Measurements from ENCODE around the gene NECTIN4.
"Not testable (repeated sequence)": the region's sequence is repeated elsewhere in the genome, so short reads cannot be mapped to it uniquely, and the experiment has no call there.

Gene NECTIN4

DNA sequence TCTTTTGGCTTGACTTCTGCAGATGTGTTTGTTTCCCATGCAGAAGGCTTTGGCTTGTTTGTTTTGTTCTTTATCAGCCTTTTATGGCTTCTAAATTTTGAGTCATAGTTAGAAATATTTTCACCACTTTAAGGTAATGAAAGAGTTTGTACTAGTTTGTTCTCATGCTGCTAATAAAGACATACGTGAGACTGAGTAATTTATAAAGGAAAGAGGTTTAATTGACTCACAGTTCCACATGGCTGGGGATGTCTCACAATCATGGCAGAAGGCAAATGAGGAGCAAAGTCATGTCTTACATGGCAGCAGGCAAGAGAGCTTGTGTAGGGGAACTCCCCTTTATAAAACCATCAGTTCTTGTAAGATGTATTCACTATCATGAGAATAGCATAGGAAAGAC, 62.4 kb downstream of the NECTIN4 start:
- DNase-seq (ENCODE audit: low read depth in 3 of 3) = not testable (repeated sequence)

DNA sequence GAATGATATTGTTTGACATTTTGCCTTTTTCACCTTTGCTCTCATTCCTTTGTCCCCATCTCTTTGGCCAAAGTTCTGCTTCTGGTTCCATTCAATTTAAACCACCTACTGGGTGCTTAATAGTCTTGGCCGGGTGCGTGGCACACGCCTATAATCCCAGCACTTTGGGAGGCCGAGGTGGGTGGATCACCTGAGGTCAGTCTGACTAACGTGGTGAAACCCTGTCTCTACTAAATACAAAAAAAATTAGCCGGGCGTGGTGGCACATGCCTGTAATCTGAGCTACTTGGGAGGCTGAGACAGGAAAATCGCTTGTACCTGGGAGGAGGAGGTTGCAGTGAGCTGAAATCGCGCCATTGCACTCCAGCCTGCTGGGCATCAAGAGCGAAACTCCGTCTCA, 66.9 kb downstream of the NECTIN4 start:
- not testable (repeated sequence) for DNase-seq (ENCODE audit: low read depth in 3 of 3)

DNA sequence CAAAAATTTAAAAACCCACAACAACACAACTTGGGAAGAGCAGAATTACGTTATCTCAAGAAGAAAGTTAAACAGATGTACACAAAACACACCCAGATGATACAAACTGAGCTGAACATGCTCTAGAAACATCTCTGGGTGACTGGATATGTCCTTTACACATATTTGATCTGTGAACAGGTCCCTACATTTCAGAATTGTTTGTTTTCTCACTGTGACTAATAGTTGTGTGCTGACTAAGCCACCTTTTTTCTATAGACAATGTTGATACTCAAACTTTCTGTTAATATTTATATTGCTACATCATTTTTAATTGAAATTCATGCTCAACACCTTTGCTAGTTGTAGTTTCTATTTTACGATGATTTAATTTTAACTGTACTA, 67.4 kb downstream of the NECTIN4 start:
- DNase-seq (ENCODE audit: low read depth in 3 of 3) = no peak

DNA sequence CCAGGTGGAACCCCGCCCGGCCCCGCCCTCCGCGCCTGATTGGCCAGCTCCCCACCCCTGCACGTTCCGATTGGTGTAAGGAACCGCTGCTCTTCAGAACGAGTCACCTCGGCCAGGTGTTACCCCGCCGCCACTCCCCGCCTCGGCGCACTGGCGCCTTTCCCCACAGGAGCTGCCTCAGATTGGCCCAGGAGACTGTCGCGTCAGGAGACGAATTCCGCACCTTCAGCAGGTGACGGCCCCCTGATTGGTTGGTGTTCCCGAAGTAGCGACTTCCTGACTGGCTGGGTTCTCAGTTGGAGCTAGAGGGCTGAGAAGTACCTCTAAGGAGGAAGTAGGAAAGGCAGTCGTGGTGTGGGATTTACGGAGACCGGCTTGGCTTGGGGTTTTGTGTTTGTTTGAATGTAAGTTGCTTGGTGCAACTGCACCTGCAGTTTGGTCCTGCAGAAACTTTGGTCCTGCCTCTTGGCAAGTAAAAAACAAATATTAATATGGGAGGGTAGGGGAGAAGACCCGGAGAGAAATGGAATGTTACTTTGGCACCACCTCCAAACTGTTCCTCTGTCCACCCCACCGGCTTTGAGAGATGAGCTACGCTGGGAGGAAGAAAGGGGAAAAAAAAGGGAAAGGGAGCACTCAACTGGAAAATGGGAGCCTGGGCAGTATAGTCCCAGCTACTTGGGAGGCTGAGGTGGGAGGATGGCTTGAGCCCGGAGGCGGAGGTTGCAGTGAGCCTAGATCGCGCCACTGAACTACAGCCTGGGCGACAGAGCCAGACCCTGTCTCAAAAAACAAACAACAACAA, 68.0 kb downstream of the NECTIN4 start:
- peak; percentile 66 to 81 (median 80) for DNase-seq (ENCODE audit: low read depth in 3 of 3)

Measured in stimulated activated CD4-positive, alpha-beta T cell treated with anti-CD3 and anti-CD28 coated beads, TNF-alpha, amount 100 ng/mL, for 4 hours (primary cell).